Smooth muscle cell (in vitro differentiated cells): Measurements from ENCODE around the gene KRT36. TPM values are rescaled to one million over a fixed set of nuclear protein-coding genes. Genes with fewer than 3 reads are reported as not detected.

Experiments used
- DNase-seq: peaks from one replicate; lab custom pipeline; 2025; ENCODE audit not compliant: unreplicated experiment; lab: John Stamatoyannopoulos, UW
- H2AFZ ChIP-seq: fragments of 200-600 bp; sonication (generic); 2 replicates; pipeline ENCODE4 v1.6.0; 2016; ENCODE audit warnings: antibody characterized with exemption, low read depth, mild to moderate bottlenecking
- H3F3A ChIP-seq: fragments of 200-600 bp; sonication (generic); 2 replicates; pipeline ENCODE4 v1.6.0; 2017; ENCODE audit warnings: antibody characterized with exemption, low read depth
- H3K27ac ChIP-seq: fragments of 200-600 bp; sonication (generic); 2 replicates; pipeline ENCODE4 v1.5.1; 2016; ENCODE audit warnings: low read depth, mild to moderate bottlenecking
- H3K27me3 ChIP-seq: fragments of 200-600 bp; sonication (generic); 2 replicates; pipeline ENCODE4 v1.6.1; 2016; ENCODE audit warnings: low read depth, mild to moderate bottlenecking
- H3K36me3 ChIP-seq: fragments of 200-600 bp; sonication (generic); 2 replicates; pipeline ENCODE4 v1.5.1; 2016; ENCODE audit warnings: low read depth
- H3K4me1 ChIP-seq: fragments of 200-600 bp; sonication (generic); 2 replicates; pipeline ENCODE4 v1.5.1; 2016; ENCODE audit warnings: low read depth
- H3K4me2 ChIP-seq: fragments of 200-600 bp; sonication (generic); 2 replicates; pipeline ENCODE4 v1.6.0; 2016; ENCODE audit warnings: mild to moderate bottlenecking
- H3K4me3 ChIP-seq: fragments of 200-600 bp; sonication (generic); 2 replicates; pipeline ENCODE4 v1.5.1; 2016; ENCODE audit warnings: mild to moderate bottlenecking
- H3K79me2 ChIP-seq: fragments of 200-600 bp; sonication (generic); 2 replicates; pipeline ENCODE4 v1.6.0; 2016; ENCODE audit warnings: low read depth, mild to moderate bottlenecking
- H3K9ac ChIP-seq: fragments of 200-600 bp; sonication (generic); 2 replicates; pipeline ENCODE4 v1.6.0; 2016; ENCODE audit warnings: low read depth
- H3K9me3 ChIP-seq: fragments of 200-600 bp; sonication (generic); replicated peaks from 2 replicates; pipeline ENCODE4 v1.5.1; 2016; ENCODE audit warnings: low read depth
- H4K20me1 ChIP-seq: fragments of 200-600 bp; sonication (generic); 2 replicates; pipeline ENCODE4 v1.6.0; 2016; ENCODE audit warnings: low read depth
- WGBS: methylation state at CpG from one replicate; pipeline ENCODE4 v1.1.7; 2016; ENCODE audit warnings: low lambda C conversion rate; 5-methylcytosine and 5-hydroxymethylcytosine counted together
- polyA plus RNA-seq: library from polyadenylated mRNA; unstranded; fragments of >200 nt; fragmentation: Nextera tagmentation; extraction: Ambion mirVana; gene quantifications from 2 replicates; pipeline ENCODE4 v1.2.1, GENCODE V29; 2016
- total RNA-seq: library from RNA; depleted of rRNA; stranded (reverse); fragments of >200 nt; gene quantifications from 2 replicates; pipeline ENCODE4 v1.2.3, GENCODE V29; 2014
- TF ChIP-seq, protein P1 (sequence below): fragments of 200-600 bp; sonication (generic); IDR thresholded peaks from 2 replicates; pipeline ENCODE4 v1.5.1; 2017; ENCODE audit warnings: borderline replicate concordance, mild to moderate bottlenecking, antibody characterized with exemption; ENCODE audit not compliant: insufficient read depth, poor library complexity, severe bottlenecking

The KRT36 gene
- total and polyA plus RNA-seq, 2 experiments from 2014 or later = 0.09 TPM; not detected in 1

GRCh38 chr17:41474863-41475262 lies 14.8 kb downstream of the KRT36 start:
- H3K9me3 ChIP-seq = no peaks in the 10 kb centered on the region
- H3K79me2 ChIP-seq = no peaks in the 10 kb centered on the region
- no peak overlapping the region for H2AFZ ChIP-seq
- no peak overlapping the region for H3K27ac ChIP-seq
- no peak for DNase-seq
- TF ChIP-seq, protein P1, sequence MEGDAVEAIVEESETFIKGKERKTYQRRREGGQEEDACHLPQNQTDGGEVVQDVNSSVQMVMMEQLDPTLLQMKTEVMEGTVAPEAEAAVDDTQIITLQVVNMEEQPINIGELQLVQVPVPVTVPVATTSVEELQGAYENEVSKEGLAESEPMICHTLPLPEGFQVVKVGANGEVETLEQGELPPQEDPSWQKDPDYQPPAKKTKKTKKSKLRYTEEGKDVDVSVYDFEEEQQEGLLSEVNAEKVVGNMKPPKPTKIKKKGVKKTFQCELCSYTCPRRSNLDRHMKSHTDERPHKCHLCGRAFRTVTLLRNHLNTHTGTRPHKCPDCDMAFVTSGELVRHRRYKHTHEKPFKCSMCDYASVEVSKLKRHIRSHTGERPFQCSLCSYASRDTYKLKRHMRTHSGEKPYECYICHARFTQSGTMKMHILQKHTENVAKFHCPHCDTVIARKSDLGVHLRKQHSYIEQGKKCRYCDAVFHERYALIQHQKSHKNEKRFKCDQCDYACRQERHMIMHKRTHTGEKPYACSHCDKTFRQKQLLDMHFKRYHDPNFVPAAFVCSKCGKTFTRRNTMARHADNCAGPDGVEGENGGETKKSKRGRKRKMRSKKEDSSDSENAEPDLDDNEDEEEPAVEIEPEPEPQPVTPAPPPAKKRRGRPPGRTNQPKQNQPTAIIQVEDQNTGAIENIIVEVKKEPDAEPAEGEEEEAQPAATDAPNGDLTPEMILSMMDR = no peak
- no peaks in the 10 kb centered on the region for H4K20me1 ChIP-seq
- H3K9ac ChIP-seq = no peak overlapping the region
- no peaks in the 10 kb centered on the region for H3F3A ChIP-seq
- 78% methylated on average over 8 of the region's 8 CpGs for WGBS
- no peak overlapping the region for H3K4me2 ChIP-seq
- no peak overlapping the region for H3K4me3 ChIP-seq
- H3K27me3 ChIP-seq = no peaks in the 10 kb centered on the region
- H3K36me3 ChIP-seq = no peaks in the 10 kb centered on the region
- no peaks in the 10 kb centered on the region for H3K4me1 ChIP-seq

- Histone ChIP-seq H3K79me2 (no peaks in the 10 kb centered on the region), H3K27ac (no peak overlapping the region), H3K4me2 (no peak overlapping the region), H2AFZ (no peak overlapping the region), H4K20me1 (no peaks in the 10 kb centered on the region), H3K4me3 (no peak overlapping the region), H3K4me1 (no peaks in the 10 kb centered on the region), H3K36me3 (no peaks in the 10 kb centered on the region), H3K27me3 (no peaks in the 10 kb centered on the region), H3F3A (no peaks in the 10 kb centered on the region), H3K9me3 (no peaks in the 10 kb centered on the region), H3K9ac (no peak overlapping the region)
- no peak for DNase-seq
- TF ChIP-seq, protein P1 = no peak
Measured at GRCh38 chr17:41468346-41468745, 21.4 kb downstream of the KRT36 start.

GRCh38 chr17:41467561-41467960 lies 22.1 kb downstream of the KRT36 start:
- no peak for DNase-seq
- Histone ChIP-seq H3F3A (no peaks in the 10 kb centered on the region), H3K36me3 (no peaks in the 10 kb centered on the region), H2AFZ (no peak overlapping the region), H3K27me3 (no peaks in the 10 kb centered on the region), H3K9me3 (no peaks in the 10 kb centered on the region), H3K79me2 (no peaks in the 10 kb centered on the region), H3K4me2 (no peak overlapping the region), H3K9ac (no peak overlapping the region), H3K4me3 (no peak overlapping the region), H3K27ac (no peak overlapping the region), H3K4me1 (no peaks in the 10 kb centered on the region), H4K20me1 (no peaks in the 10 kb centered on the region)
- TF ChIP-seq, protein P1 = no peak
- 50% methylated on average over 4 of the region's 4 CpGs for WGBS

GRCh38 chr17:41466988-41467387 lies 22.7 kb downstream of the KRT36 start, which contains the start of gene KRT32:
Gene KRT32, minus strand, starts transcription at chr17:41467386. Its CDS starts 61 bp downstream, at chr17:41467325.
- Histone ChIP-seq H3K4me2 (no peak within 1 kb of the TSS), H3K4me3 (no peak within 1 kb of the TSS), H3K27me3 (no peaks in the 10 kb centered on the region), H3K79me2 (no peaks in the 10 kb centered on the region), H3F3A (no peaks in the 10 kb centered on the region), H3K36me3 (no peaks in the 10 kb centered on the region), H3K9me3 (no peaks in the 10 kb centered on the region), H3K4me1 (no peaks in the 10 kb centered on the region), H4K20me1 (no peaks in the 10 kb centered on the region), H3K27ac (no peak within 1 kb of the TSS), H2AFZ (no peak within 1 kb of the TSS), H3K9ac (no peak within 1 kb of the TSS)
- WGBS = 93% methylated on average over 14 of the region's 14 CpGs
- DNase-seq = no peak
- TF ChIP-seq, protein P1 = no peak
